Hepatocyte (in vitro differentiated cells): ENCODE measurements around the gene RECK. TPM values are rescaled to one million over a fixed set of nuclear protein-coding genes. Genes with fewer than 3 reads are reported as not detected.
A peak's percentile ranks its signal among the peaks of the same experiment; 100 is the strongest.

ENCODE experiments used
- DNase-seq: peaks from one replicate; pipeline ENCODE4 v3.0.0-alpha.2; 2016; ENCODE audit warnings: low spot score
- H2AFZ ChIP-seq: fragments of 200-600 bp; sonication (generic); 2 replicates; pipeline ENCODE4 v1.6.0; 2016; ENCODE audit warnings: antibody characterized with exemption, mild to moderate bottlenecking
- H3K27ac ChIP-seq: fragments of 200-600 bp; sonication (generic); 2 replicates; pipeline ENCODE4 v1.5.1; 2016; ENCODE audit warnings: mild to moderate bottlenecking
- H3K27me3 ChIP-seq: fragments of 200-600 bp; sonication (generic); 2 replicates; pipeline ENCODE4 v1.6.1; 2016
- H3K36me3 ChIP-seq: fragments of 200-600 bp; sonication (generic); replicated peaks from 2 replicates; pipeline ENCODE4 v1.5.1; 2016; ENCODE audit warnings: low read depth; ENCODE audit not compliant: insufficient read depth
- H3K4me1 ChIP-seq: fragments of 200-600 bp; sonication (generic); 2 replicates; pipeline ENCODE4 v1.5.1; 2016; ENCODE audit warnings: mild to moderate bottlenecking, moderate library complexity; ENCODE audit not compliant: insufficient read depth
- H3K4me2 ChIP-seq: fragments of 200-600 bp; sonication (generic); 2 replicates; pipeline ENCODE4 v1.6.0; 2016
- H3K4me3 ChIP-seq: fragments of 200-600 bp; sonication (generic); 2 replicates; pipeline ENCODE4 v1.5.1; 2016; ENCODE audit warnings: mild to moderate bottlenecking
- H3K79me2 ChIP-seq: fragments of 200-600 bp; sonication (generic); 2 replicates; pipeline ENCODE4 v1.6.0; 2017; ENCODE audit warnings: mild to moderate bottlenecking
- H3K9me2 ChIP-seq: fragments of 200-600 bp; sonication (generic); replicated peaks from 2 replicates; pipeline ENCODE4 v1.6.0; 2017; ENCODE audit warnings: mild to moderate bottlenecking; ENCODE audit not compliant: insufficient read depth
- H3K9me3 ChIP-seq: fragments of 200-600 bp; sonication (generic); 2 replicates; pipeline ENCODE4 v1.5.1; 2016; ENCODE audit warnings: low read depth, mild to moderate bottlenecking
- H4K20me1 ChIP-seq: fragments of 200-600 bp; sonication (generic); 2 replicates; pipeline ENCODE4 v1.6.0; 2016; ENCODE audit warnings: mild to moderate bottlenecking; ENCODE audit not compliant: insufficient read depth, poor library complexity, severe bottlenecking
- EZH2 ChIP-seq: fragments of 200-600 bp; sonication (generic); IDR thresholded peaks from 2 replicates; pipeline ENCODE4 v1.6.1; 2016; ENCODE audit warnings: antibody characterized with exemption, mild to moderate bottlenecking, borderline replicate concordance
- EZH2phosphoT487 ChIP-seq: fragments of 200-600 bp; sonication (generic); IDR thresholded peaks from one replicate; pipeline ENCODE4 v1.6.1; 2018; ENCODE audit warnings: antibody characterized with exemption, mild to moderate bottlenecking, low read depth, moderate library complexity; ENCODE audit not compliant: unreplicated experiment, severe bottlenecking
- WGBS: methylation state at CpG from one replicate; pipeline ENCODE4 v1.1.6; 2016; ENCODE audit warnings: low lambda C conversion rate; ENCODE audit errors: missing lambda C conversion rate; 5-methylcytosine and 5-hydroxymethylcytosine counted together
- polyA plus RNA-seq: library from polyadenylated mRNA; unstranded; fragments of >200 nt; fragmentation: Nextera tagmentation; extraction: Ambion mirVana; gene quantifications from 2 replicates; pipeline ENCODE4 v1.2.1, GENCODE V29; 2016
- total RNA-seq: library from RNA; depleted of rRNA; stranded (reverse); fragments of >200 nt; gene quantifications from 2 replicates; pipeline ENCODE4 v1.2.3, GENCODE V29; 2014
- TF ChIP-seq, protein P1 (sequence below): fragments of 200-600 bp; sonication (generic); IDR thresholded peaks from 2 replicates; pipeline ENCODE4 v1.5.1; 2016; ENCODE audit warnings: antibody characterized with exemption, mild to moderate bottlenecking; ENCODE audit not compliant: poor library complexity

RECK gene
- total and polyA plus RNA-seq, 2 experiments from 2014 or later = 13.5 to 15.3 TPM

DNA sequence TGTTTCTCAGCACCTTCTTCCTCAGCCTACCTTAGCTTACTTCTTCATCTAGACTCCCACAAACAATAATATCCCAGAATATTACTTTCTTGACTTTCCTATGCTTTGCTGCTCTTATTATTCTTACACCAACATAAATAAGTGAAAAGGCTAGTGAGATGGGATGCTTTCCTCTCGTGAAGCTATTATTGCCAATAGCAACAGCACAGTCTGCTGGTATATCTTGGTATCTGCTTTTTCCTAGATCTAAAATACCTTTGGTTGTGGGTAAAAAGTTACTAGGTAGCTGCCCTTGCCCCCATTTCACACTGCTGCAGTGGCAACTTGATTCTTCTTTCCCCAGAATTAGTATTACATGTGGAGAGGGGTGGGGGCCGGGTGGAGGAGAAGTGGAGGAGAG, 73.7 kb downstream of the RECK start:
- no peaks in the 10 kb centered on the region for H4K20me1 ChIP-seq
- H3K79me2 ChIP-seq = no peaks in the 10 kb centered on the region

DNA sequence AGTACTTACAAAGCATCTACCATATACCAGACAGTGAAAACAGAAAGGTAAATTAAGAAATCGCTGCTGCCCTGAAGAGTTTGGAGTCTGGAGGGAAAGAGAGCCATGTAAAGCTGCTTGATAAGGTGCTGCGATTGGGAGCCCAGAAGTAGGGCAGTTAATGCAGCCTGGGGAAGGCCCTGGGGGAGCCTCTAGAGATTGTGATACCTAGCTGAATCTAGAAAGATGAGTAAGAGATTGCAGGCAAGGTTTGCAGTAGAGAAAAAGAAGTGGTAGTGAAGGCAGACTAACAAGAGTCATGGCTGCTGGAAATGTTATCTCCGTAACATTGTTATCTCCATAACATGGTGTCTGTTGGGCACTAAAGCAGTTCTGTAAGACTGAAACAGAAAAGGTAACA, 75.8 kb downstream of the RECK start:
- Histone ChIP-seq H3K27ac (no peak overlapping the region), H3K9me3 (no peaks in the 10 kb centered on the region), H2AFZ (no peak overlapping the region), H4K20me1 (no peaks in the 10 kb centered on the region), H3K4me3 (no peak overlapping the region), H3K36me3 (no peaks in the 10 kb centered on the region), H3K79me2 (no peaks in the 10 kb centered on the region), H3K9me2 (no peaks in the 10 kb centered on the region), H3K27me3 (no peaks in the 10 kb centered on the region), H3K4me2 (no peak overlapping the region), H3K4me1 (no peaks in the 10 kb centered on the region)
- no peak for DNase-seq
- WGBS = 90% methylated on average over 3 of the region's 3 CpGs
- TF ChIP-seq, protein P1, sequence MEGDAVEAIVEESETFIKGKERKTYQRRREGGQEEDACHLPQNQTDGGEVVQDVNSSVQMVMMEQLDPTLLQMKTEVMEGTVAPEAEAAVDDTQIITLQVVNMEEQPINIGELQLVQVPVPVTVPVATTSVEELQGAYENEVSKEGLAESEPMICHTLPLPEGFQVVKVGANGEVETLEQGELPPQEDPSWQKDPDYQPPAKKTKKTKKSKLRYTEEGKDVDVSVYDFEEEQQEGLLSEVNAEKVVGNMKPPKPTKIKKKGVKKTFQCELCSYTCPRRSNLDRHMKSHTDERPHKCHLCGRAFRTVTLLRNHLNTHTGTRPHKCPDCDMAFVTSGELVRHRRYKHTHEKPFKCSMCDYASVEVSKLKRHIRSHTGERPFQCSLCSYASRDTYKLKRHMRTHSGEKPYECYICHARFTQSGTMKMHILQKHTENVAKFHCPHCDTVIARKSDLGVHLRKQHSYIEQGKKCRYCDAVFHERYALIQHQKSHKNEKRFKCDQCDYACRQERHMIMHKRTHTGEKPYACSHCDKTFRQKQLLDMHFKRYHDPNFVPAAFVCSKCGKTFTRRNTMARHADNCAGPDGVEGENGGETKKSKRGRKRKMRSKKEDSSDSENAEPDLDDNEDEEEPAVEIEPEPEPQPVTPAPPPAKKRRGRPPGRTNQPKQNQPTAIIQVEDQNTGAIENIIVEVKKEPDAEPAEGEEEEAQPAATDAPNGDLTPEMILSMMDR = no peak
- no peak for TF ChIP-seq EZH2
- TF ChIP-seq EZH2phosphoT487 = no peak

More for the DNA sequence above, 73.7 kb downstream of the RECK start:
- H3K27me3 ChIP-seq = no peaks in the 10 kb centered on the region
- TF ChIP-seq, protein P1 = peak; percentile 17
- TF ChIP-seq EZH2 = no peak
- H3K4me2 ChIP-seq = no peak overlapping the region
- no peak overlapping the region for H2AFZ ChIP-seq
- no peak for DNase-seq
- H3K4me1 ChIP-seq = no peaks in the 10 kb centered on the region
- H3K36me3 ChIP-seq = no peaks in the 10 kb centered on the region
- H3K9me2 ChIP-seq = no peaks in the 10 kb centered on the region
- no peak overlapping the region for H3K4me3 ChIP-seq
- no peaks in the 10 kb centered on the region for H3K9me3 ChIP-seq
- WGBS = 93% methylated on average over 2 of the region's 2 CpGs
- H3K27ac ChIP-seq = no peak overlapping the region

DNA sequence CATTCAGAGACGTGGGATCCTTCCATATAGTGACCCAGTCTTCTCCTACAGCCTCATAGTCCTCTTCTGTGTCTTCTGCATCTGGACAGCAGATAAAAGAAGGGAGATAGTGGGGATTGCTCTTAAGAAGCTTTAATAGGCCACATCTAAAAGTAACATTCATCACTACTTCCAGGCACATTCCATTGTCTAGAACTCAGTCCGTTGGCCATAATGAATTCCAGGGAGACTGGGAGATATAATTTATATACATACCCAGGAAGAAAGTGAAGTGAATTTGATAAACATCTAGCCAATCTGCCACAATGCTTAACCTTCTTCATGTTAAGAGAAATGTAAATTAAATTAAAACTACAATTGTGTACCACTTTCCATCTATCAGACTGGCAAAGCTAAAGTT, 77.3 kb downstream of the RECK start:
- WGBS = 37% methylated on average over 2 of the region's 2 CpGs
- Histone ChIP-seq H3K27me3 (no peaks in the 10 kb centered on the region), H3K4me3 (no peak overlapping the region), H3K27ac (no peak overlapping the region), H4K20me1 (no peaks in the 10 kb centered on the region), H3K9me2 (no peaks in the 10 kb centered on the region), H3K36me3 (no peaks in the 10 kb centered on the region), H2AFZ (no peak overlapping the region), H3K4me1 (no peaks in the 10 kb centered on the region), H3K4me2 (no peak overlapping the region), H3K9me3 (no peaks in the 10 kb centered on the region), H3K79me2 (no peaks in the 10 kb centered on the region)
- TF ChIP-seq, protein P1 = no peak
- TF ChIP-seq EZH2phosphoT487 (no peak), EZH2 (no peak)
- no peak for DNase-seq

DNA sequence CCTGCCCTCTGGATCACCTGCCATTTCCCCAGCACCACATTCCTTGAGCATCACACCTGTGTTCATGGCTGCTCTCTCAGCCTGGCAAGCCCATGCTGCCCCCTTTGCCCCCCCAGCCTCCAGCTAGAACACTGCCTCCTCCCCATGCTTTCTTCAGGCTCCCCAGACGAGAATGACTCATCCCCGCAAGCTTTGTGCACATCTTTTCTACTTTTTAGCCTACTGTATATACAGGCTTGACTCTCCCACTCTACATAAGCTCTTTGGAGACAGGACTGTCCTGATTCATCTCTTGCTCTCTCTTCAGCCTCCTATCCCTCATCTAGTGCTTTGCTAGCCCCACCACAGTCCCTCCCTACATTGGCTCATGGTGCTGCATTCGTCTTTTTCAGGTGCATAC, 79.9 kb downstream of the RECK start:
- no peaks in the 10 kb centered on the region for H3K79me2 ChIP-seq
- no peaks in the 10 kb centered on the region for H3K27me3 ChIP-seq
- H3K36me3 ChIP-seq = no peaks in the 10 kb centered on the region
- DNase-seq = no peak
- H4K20me1 ChIP-seq = no peaks in the 10 kb centered on the region
- no peak overlapping the region for H3K4me3 ChIP-seq
- TF ChIP-seq EZH2 (no peak), EZH2phosphoT487 (no peak)
- TF ChIP-seq, protein P1 = no peak
- H3K4me1 ChIP-seq = no peaks in the 10 kb centered on the region
- H3K27ac ChIP-seq = no peak overlapping the region
- no peak overlapping the region for H2AFZ ChIP-seq
- no peak overlapping the region for H3K4me2 ChIP-seq
- 84% methylated on average over 3 of the region's 3 CpGs for WGBS
- H3K9me3 ChIP-seq = no peaks in the 10 kb centered on the region
- H3K9me2 ChIP-seq = no peaks in the 10 kb centered on the region
